SK-N-SH (cell line): ENCODE data around the gene CREB3. TPM values are rescaled to one million over a fixed set of nuclear protein-coding genes. Genes with fewer than 3 reads are reported as not detected.

ENCODE experiments used
- CTCF ChIA-PET: fragments of 300-600, 350-600 bp; formaldehyde crosslinking; extraction: SDS; loops from one replicate; lab custom pipeline; 2021; lab: Yijun Ruan, JAX
- POLR2A ChIA-PET: fragments of 350-600 bp; sonication (Branson Sonifier 250); formaldehyde crosslinking; extraction: SDS; loops from one replicate; lab custom pipeline; 2020; ENCODE audit warnings: antibody characterized with exemption, inconsistent platforms; lab: Yijun Ruan, JAX
- DNase-seq: peaks from one replicate; pipeline ENCODE4 v3.0.0; 2012
- H2AFZ ChIP-seq: fragments of 200-600 bp; sonication (generic); 2 replicates; pipeline ENCODE4 v1.8.1; 2016; ENCODE audit warnings: antibody characterized with exemption, mild to moderate bottlenecking, low read depth
- H3F3A ChIP-seq: fragments of 200-600 bp; sonication (generic); replicated peaks from 2 replicates; pipeline ENCODE3; 2016; ENCODE audit warnings: antibody characterized with exemption, mild to moderate bottlenecking; ENCODE audit not compliant: insufficient read depth
- H3K27ac ChIP-seq, 2 experiments: fragments of 200-500 bp in 1 of 2; fragments of 200-600 bp in 1 of 2; sonication (Bioruptor generic) in 1 of 2; sonication (generic), shearing (Covaris generic) in 1 of 2; 2 replicates each; pipeline versions ENCODE4 v1.5.1 to v1.6.1; 2014 to 2016; ENCODE audit warnings: low read depth in 2 of 2, inconsistent platforms in 1 of 2, low read length in 1 of 2, mild to moderate bottlenecking in 1 of 2, mixed read lengths in 1 of 2
- H3K27me3 ChIP-seq: fragments of 200-600 bp; sonication (generic), shearing (Covaris generic); 2 replicates; pipeline ENCODE4 v1.6.1; 2016; ENCODE audit warnings: mixed run types; ENCODE audit not compliant: insufficient read depth
- H3K36me3 ChIP-seq, 2 experiments: fragments of 200-500 bp in 1 of 2; fragments of 200-600 bp in 1 of 2; sonication (Bioruptor generic) in 1 of 2; sonication (generic) in 1 of 2; replicated peaks in 1 of 2; 2 replicates each; pipeline versions ENCODE3 to v1.5.1; 2014 to 2016; ENCODE audit warnings: low read length in 1 of 2, mild to moderate bottlenecking in 1 of 2; ENCODE audit not compliant: insufficient read depth in 2 of 2, control insufficient read depth in 1 of 2
- H3K4me1 ChIP-seq, 2 experiments: fragments of 200-500 bp in 1 of 2; fragments of 200-600 bp in 1 of 2; sonication (Bioruptor generic) in 1 of 2; sonication (generic), shearing (Covaris generic) in 1 of 2; 2 replicates each; pipeline versions ENCODE4 v1.5.1 to v1.6.1; 2014 to 2016; ENCODE audit warnings: low read depth in 1 of 2, low read length in 1 of 2, mixed run types in 1 of 2; ENCODE audit not compliant: insufficient read depth in 2 of 2, control insufficient read depth in 1 of 2
- H3K4me2 ChIP-seq: fragments of 200-600 bp; sonication (generic), shearing (Covaris generic); 2 replicates; pipeline ENCODE4 v1.6.1; 2017; ENCODE audit warnings: mixed run types
- H3K4me3 ChIP-seq, 2 experiments: fragments of 200-500 bp in 1 of 2; fragments of 200-600 bp in 1 of 2; sonication (Bioruptor generic) in 1 of 2; sonication (generic), shearing (Covaris generic) in 1 of 2; 2 replicates each; pipeline versions ENCODE4 v1.5.1 to v1.8.1; 2014 to 2016; ENCODE audit warnings: low read depth in 2 of 2, inconsistent platforms in 1 of 2, low read length in 1 of 2, mild to moderate bottlenecking in 1 of 2, mixed read lengths in 1 of 2, moderate library complexity in 1 of 2
- H3K79me2 ChIP-seq: fragments of 200-600 bp; sonication (generic); 2 replicates; pipeline ENCODE4 v1.8.1; 2017; ENCODE audit warnings: mild to moderate bottlenecking; ENCODE audit not compliant: insufficient read depth
- H3K9ac ChIP-seq: fragments of 200-600 bp; sonication (generic); 2 replicates; pipeline ENCODE4 v1.6.1; 2017; ENCODE audit warnings: mixed run types
- H3K9me2 ChIP-seq: fragments of 200-600 bp; sonication (generic); 2 replicates; pipeline ENCODE4 v1.6.1; 2017; ENCODE audit warnings: mixed run types
- H3K9me3 ChIP-seq: fragments of 200-600 bp; sonication (generic); 2 replicates; pipeline ENCODE4 v1.6.1; 2017; ENCODE audit warnings: mixed run types, mild to moderate bottlenecking, moderate library complexity
- H4K20me1 ChIP-seq: fragments of 200-600 bp; sonication (generic); 2 replicates; pipeline ENCODE4 v1.6.1; 2017; ENCODE audit warnings: mild to moderate bottlenecking, mixed run types; ENCODE audit not compliant: insufficient read depth
- EZH2phosphoT487 ChIP-seq: fragments of 200-600 bp; sonication (generic); IDR thresholded peaks from 2 replicates; pipeline ENCODE4 v1.6.1; 2017; ENCODE audit warnings: low read depth, mixed run types, mild to moderate bottlenecking, antibody characterized with exemption, moderate library complexity, borderline replicate concordance
- FOXJ3 ChIP-seq: sonication (generic); formaldehyde crosslinking; IDR thresholded peaks from 2 replicates; pipeline ENCODE4 v1.5.1; 2020; ENCODE audit warnings: mild to moderate bottlenecking, missing genetic modification reagents
- FOXM1 ChIP-seq: IDR thresholded peaks from 2 replicates; pipeline ENCODE4 v1.4.0; 2012; ENCODE audit warnings: low read depth, mild to moderate bottlenecking
- GATA2 ChIP-seq: sonication (generic); formaldehyde crosslinking; IDR thresholded peaks from 2 replicates; pipeline ENCODE4 v1.5.0; 2020; ENCODE audit warnings: mild to moderate bottlenecking, missing genetic modification reagents
- JUND ChIP-seq: IDR thresholded peaks from 2 replicates; pipeline ENCODE4 v1.4.0; 2012
- NFIC ChIP-seq: IDR thresholded peaks from 2 replicates; pipeline ENCODE4 v1.4.0; 2012; ENCODE audit warnings: borderline replicate concordance
- NRF1 ChIP-seq: IDR thresholded peaks from 2 replicates; pipeline ENCODE4 v1.6.1; 2012; ENCODE audit warnings: low read depth, mild to moderate bottlenecking, low read length
- PBX3 ChIP-seq: IDR thresholded peaks from 2 replicates; pipeline ENCODE4; 2012
- POLR2AphosphoS5 ChIP-seq: IDR thresholded peaks from 2 replicates; pipeline ENCODE4 v1.6.1; 2012; ENCODE audit warnings: low read depth, low read length
- REST ChIP-seq: IDR thresholded peaks from 2 replicates; pipeline ENCODE4 v1.6.1; 2012; ENCODE audit warnings: mild to moderate bottlenecking, low read depth, low read length, moderate library complexity
- TAF1 ChIP-seq: IDR thresholded peaks from 2 replicates; pipeline ENCODE4 v1.6.1; 2012; ENCODE audit warnings: low read depth, mild to moderate bottlenecking, low read length, moderate library complexity, borderline replicate concordance
- USF1 ChIP-seq: IDR thresholded peaks from 2 replicates; pipeline ENCODE4 v1.4.0; 2012; ENCODE audit warnings: low read depth, borderline replicate concordance
- YY1 ChIP-seq: IDR thresholded peaks from 2 replicates; pipeline ENCODE4 v1.4.0; 2012; ENCODE audit warnings: low read depth, mild to moderate bottlenecking
- WGBS: methylation state at CpG from one replicate; pipeline ENCODE4 v1.1.6; 2017; ENCODE audit warnings: low lambda C conversion rate; 5-methylcytosine and 5-hydroxymethylcytosine counted together
- polyA plus RNA-seq, 3 experiments: library from polyadenylated mRNA; depleted of rRNA; stranded (reverse); fragments of >200 nt; gene quantifications; 2 replicates each; pipeline ENCODE4 v1.2.3, GENCODE V29; 2012

CREB3 gene
- polyA plus RNA-seq, 1 of the 3 experiments (the other 2 are of a cell fraction) = 38.6 TPM

GRCh38 chr9:35771534-35771933, 39.1 kb downstream of the CREB3 start:
- TF ChIP-seq PBX3 (no peak), FOXJ3 (no peak), TAF1 (no peak), NRF1 (no peak), POLR2AphosphoS5 (no peak), EZH2phosphoT487 (no peak), GATA2 (CRISPR knock-in tag) (0 out of 2 replicates have a peak, but pooled peaks have one; percentile 14), JUND (no peak), NFIC (peak; percentile 54), REST (no peak), YY1 (no peak), USF1 (no peak), FOXM1 (no peak)
- Histone ChIP-seq H3K27ac (no peak overlapping the region), H3K36me3 (no peaks in the 10 kb centered on the region), H3K4me1 (peaks cover 5 to 11% of the 10 kb centered on the region in 2 experiments; a peak in 3 of 4 replicates), H4K20me1 (no peaks in the 10 kb centered on the region), H3K9me2 (no peaks in the 10 kb centered on the region), H3K9ac (no peak overlapping the region), H3K27me3 (no peaks in the 10 kb centered on the region), H3K4me3 (no peak overlapping the region), H2AFZ (no peak overlapping the region), H3K9me3 (no peaks in the 10 kb centered on the region), H3F3A (no peaks in the 10 kb centered on the region), H3K79me2 (no peaks in the 10 kb centered on the region), H3K4me2 (no peak overlapping the region)
- DNase-seq = no peak
- POLR2A ChIA-PET = interaction anchor here (0.9 kb wide), 1 partner anchor 15 kb away, joined by 5 read pairs; no protein-coding TSS in a partner anchor
- CTCF ChIA-PET = interaction anchor here (0.9 to 4.4 kb wide), 6 partner anchors 11 to 174 kb away, joined by 3 to 26 read pairs (median 4); partner anchors contain the start of gene HINT2
- WGBS = 87% methylated on average over 1 of the region's 1 CpG
